HG03460 (cell line): ENCODE measurements around the gene DDX10.

ENCODE experiments used
- ATAC-seq: cut with Tn5 transposase; IDR thresholded peaks from one replicate; pipeline ENCODE4 v1.9.1; 2021; ENCODE audit not compliant: unreplicated experiment

DDX10 gene

DNA sequence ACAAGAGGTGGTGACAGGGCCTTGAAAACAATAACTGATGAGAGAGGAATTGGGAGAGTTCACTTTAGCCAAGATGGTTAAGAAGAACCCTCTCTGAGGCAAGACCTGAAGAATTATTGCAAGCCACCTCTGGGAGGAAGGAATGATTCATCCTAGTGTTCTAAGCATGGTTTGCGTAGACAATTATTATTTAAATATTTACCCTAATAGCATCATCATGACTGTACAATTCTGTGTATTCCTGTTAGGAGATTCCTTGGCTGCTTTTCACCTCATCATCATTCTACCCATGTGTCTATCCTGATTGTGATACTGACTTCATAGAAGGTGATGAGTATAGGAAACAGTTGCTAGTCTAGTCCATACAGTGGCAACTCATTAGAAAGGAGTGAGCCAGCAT, 264.4 kb downstream of the DDX10 start:
- no peak for ATAC-seq

DNA sequence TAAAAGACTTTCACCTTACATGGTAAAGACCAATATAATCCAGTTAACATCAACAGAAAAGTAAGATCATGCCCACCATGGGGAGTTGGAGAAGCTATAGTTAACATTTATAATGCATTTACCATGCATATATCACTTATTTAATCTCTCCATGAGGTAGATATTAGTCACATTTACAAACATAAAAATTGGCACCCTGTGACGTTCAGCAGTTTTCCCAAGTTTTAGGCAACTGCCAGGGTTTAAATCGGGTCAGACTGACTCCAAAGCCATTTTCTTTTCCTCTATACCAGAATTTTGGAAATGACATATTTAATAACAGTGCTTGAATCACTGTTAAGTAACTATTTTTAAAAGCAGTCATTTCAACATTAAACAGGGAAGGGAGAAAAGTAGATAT, 266.3 kb downstream of the DDX10 start:
- no peak for ATAC-seq

DNA sequence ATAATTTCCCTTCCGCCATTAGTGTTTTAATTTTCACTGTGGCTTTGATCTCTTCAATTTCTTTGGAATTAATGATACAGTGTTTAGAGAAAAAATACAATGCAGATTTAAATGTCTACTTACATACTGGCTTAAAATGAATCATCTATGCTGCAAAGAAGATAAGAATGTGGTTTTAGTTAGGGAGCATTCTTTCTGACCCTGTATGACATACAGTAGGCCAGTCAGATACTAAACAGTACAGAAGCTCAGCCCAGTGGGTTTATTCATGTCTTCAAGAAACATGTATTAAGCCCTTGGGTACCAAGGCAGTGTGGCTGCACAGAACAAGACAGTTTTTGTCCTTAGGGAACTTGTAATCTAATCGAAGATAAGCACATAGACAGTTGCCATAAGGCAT, 268.8 kb downstream of the DDX10 start:
- ATAC-seq, result no peak

DNA sequence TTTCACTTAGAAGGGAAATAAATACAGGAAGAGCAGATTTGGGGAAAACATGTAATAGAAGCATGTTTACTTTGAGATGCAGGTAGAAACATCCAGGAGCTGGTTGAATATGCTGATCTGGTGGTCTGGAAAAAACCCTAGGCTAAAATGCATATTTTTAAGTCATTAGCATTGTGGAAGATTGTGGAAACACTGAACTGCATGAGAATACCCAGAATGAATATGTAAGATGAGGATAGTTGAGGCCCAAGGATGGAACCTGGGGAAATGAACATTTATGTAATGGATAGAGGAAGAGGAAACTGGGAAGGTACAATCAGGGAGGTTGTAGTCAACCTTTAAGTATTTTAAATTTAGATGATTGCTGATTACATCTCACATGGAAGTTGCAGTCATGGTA, 269.4 kb downstream of the DDX10 start:
- no peak for ATAC-seq

DNA sequence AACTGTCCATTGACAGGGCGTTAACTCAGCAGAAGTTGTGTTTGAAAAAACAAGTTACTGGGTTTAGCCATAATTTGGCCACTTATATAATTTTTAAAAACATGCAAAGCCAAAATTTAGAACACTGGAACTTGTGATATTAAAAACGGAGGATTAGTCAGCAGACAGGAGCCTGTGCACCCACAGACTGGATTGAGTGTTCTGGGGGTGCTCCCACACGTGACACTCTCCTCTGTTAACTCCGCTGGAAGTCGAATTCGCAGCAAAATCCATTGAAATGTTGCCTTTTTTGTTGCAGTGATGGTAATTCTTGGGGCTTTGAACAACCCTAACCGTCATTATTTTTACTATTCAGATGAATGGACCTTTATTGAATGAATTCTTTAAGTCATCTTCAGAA, 269.8 kb downstream of the DDX10 start:
- no peak for ATAC-seq

DNA sequence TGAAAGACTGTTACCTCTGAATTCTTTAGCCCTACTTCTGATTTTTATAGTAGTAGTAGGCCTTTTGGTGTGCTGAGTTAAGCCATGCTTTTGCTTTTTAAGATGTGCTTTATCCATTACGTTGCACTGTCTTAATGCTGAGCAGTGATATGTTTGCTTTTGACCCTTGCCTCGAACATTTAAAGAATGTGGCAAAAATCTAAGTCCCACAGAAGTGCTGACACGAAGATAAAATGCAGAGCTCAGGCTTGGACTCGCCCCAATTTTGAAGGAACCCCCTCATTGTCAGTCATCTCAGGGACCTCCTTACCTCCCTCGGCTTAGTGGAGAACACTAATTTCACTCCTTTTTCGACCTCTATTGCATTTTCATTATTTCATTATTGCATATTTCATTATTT, 272.9 kb downstream of the DDX10 start:
- no peak for ATAC-seq

DNA sequence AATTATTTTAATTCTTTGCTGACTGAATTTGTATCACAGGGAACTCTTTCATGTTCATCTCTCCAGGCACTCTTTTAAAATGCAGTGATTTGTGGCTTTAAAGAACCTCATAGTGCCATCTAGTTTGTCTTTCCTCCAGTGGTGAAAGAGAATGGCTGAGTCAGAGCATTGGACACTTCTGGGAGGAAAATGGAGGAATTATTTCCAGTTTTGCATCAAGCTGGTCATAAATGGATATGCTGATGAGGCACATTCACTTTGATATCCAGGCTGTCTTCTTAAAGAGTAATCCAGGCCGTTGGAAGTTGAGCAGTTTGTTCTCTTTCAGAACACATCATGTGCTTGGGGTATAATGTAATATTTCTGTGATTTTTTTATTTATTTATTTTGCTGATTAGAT, 273.7 kb downstream of the DDX10 start:
- no peak for ATAC-seq

DNA sequence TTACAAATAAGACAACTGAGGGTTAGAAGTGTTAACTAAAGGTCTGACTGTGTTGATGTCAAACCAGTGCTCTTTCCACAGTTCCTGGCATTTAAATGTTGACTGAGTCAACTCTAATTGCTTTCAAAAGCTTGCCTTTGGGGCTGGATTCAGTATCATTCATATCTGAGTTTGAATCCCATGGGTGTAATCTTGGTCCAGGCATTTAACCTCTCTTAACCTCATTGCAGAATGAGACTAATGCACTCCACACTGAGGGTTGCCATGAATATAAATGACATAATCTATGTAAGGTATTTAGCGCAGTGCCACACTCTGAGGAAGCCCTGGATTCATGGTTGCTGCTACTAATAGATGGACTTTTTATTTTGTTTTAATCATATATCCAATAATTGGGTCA, 274.3 kb downstream of the DDX10 start:
- no peak for ATAC-seq

DNA sequence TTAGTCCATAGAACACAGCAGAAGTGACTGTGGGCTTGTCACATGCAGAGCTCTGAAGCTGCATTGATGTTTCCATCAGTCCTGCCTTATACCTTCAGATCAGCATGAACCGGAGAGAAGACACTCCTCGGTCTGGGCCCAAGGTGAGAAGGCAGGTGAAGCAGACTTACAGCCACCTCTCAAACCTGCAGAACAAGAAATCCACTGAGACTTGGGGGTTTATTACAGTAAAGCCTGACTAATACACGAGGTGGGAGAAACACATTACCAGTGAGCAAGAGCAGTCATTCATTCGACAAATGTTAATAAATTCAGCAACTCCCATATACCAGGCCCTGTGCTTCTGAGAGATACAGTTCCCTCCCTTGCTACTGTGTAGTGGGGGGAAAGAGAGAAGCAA, 279.0 kb downstream of the DDX10 start:
- ATAC-seq, result no peak

DNA sequence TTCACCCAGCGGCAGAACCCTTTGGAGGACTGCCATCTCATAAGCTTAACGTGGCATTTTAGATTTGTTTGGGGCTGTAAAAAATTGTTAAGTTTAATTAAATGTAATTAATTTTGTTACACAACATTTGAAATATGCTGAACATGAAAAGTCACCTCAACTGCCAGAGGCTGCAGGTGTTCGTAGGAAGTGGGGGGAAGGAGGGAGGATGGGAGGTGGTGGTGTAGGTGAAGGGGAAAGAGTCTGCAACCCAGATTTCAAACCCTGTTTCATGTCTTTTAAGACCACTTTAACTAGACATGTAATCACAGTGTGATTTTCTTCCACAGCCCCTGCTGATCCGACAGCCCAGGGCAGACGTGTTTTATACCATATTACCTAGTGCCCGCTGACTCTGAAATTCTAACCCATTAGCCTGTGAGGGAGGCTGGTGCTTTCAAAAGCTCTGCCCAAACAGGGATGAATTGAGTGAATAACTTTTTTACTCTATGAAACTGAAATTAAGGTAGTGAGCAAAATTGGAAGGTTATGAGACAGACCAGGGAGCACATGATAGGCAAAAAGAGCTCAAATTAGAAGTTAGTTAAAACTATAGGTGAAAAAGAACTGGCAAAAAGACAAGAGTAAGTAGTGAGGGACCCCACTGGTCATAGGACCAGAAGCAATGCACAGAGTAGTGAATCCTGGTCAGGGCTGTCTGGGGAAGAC, 279.8 kb downstream of the DDX10 start:
- ATAC-seq, result no peak

DNA sequence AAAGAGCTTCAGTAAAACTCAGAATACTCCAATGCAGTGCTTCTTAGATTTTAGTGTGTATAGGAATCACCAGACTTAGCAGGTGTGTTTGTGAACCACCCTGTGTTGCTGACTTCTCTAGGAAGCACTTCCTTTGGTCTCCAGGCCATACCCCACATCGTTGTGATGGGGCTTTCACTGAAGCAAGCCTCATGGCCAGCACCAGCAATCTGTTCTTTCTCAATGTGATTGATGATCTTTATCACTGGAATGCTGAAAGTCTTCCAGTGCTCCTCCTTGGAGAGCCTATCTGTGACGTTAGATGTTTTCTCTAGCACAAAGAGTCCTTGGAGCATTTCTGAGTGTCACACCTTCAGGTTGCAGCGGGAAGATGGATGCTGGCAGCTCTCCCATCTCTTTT, 280.5 kb downstream of the DDX10 start:
- no peak for ATAC-seq

DNA sequence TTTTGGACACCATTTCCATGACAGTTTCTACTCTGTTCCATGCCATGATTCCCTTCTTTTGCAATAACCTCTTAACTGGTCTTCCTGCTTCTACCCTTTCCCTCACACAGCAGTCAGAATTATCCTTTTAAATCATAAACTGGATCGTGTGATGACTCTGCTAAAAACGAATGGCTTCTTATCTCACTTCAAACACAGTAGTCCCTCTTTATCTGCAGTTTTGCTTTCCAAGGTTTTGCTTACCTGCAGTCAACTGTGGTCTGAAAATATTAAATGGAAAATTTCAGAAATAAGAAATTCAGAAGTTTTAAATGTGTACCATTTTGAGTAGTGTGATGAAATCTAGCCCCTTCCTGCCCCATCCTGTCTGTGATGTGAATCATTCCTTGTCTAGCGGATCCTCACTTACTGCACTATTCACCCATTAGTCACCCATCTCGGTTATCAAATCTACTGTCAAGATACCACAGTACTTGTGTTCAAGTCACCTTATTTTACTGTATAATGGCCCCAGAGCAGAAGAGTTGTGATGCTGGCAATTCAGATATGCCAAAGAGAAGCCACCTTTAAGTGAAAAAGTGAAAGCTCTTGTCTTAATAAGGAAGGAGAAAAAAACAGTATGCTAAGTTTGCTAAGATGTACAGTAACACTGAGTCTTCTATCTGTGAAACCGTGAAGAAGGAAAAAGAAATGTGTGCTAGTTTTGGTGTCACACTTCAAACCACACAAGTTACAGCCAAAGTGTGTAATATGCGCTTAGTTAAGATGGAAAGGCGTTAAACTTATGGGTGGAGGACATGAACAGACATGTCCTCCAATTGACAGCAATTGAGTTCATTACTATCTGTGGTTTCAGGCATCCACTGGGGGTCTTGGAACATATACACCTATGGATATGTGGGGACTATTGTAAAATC, 283.0 kb downstream of the DDX10 start:
- ATAC-seq, result no peak

DNA sequence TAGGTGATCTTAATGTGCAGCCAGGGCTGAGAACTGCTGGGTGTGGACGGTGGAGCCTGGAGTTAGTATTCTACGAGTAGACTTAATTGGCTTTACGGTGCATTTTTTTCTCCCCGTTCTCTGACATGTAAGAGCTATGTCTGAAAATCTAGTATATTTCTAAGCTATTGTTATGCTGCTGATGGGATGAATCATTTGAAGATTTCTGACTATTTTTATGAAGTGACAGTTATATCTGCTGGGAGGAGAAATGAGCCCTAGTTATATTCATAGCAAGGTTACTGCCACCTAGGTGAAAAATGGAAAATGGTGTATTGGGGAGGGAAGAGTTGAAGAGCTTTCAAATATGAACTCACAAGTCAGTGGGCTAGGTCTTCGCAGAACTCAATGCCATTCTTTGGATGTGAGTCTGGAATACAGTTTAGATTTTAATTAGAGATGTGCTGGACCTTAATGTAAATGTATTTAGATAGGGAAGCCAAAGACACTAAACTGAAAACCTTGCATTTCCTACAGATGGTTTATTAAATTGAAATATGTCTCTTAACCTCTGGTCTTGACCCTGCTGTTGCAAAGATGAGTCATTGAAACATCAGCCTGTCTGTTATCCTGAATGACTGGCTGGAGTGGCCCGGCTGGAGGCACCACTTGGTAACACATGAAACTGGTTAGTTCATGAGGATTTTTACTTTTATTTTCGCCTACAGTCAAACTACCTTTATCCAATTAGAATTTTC, 293.7 kb downstream of the DDX10 start:
- no peak for ATAC-seq

DNA sequence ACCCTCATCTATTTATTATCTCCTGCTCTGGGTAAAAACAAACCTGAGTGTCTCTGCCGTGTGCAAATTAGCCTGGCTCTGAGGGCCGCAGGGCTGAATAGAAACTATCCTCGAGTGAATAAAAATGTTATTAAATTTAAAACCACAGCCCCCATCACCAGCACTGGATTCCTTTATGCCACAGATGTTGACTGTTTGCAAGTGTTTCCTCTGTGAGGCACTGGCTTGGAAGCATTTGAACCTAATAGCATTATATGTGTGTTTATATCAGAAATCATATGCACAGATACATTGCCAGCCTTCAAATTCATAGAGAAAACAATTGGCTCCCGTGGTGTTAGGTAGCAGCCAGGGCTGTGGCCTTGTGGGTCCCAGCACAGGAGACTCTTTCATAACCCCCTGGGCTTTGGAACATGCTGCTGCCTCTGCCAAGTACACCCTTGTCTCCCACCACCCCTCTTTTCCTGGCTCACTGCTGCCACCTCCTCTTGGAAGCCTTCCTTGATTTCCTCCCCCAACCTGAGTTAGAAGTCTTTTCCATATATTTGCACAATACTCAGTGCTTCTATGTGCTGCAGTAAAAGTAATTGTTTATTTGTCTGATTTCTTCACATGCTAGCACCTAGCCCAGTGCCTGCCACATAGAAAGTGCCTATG, 294.4 kb downstream of the DDX10 start:
- ATAC-seq, result no peak

DNA sequence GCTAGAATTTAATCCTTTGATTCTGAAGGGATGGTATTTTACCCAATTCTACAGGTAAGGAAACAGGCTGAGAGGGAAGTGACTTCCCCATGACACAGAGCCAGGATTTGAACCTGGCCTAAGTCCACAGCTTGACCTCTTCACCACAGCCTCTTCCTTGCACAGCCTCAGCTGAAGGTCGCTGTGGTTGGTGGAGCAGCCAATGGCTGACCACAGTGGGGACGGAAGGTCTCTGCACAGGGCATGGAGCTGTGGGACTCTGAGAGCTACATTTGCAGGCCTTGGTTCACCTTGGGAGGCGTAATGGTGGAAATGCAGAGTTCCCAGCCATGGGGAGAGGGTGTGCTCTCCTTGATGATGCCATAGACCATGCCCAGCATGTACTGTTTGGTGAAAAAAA, 295.0 kb downstream of the DDX10 start:
- ATAC-seq, result no peak

DNA sequence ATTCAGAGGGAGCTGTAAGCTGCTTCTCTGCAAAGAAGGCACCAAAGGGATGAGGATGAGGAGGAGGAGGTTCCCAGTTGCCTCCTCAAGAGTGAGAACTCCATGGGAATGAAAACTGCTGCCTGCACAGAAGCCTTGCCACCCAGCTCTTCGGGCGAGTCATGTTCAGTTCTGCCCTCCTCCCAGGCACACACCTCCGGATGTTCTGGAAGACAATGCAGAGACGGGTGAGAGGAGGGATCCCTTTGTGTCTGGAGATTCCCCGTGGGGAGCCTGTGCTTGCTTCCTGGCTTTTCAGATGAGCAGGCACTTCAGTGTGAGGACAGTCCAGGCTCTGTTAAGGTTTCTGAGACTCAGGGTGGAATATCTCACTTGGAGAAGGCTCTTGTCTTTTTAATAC, 295.6 kb downstream of the DDX10 start:
- no peak for ATAC-seq

DNA sequence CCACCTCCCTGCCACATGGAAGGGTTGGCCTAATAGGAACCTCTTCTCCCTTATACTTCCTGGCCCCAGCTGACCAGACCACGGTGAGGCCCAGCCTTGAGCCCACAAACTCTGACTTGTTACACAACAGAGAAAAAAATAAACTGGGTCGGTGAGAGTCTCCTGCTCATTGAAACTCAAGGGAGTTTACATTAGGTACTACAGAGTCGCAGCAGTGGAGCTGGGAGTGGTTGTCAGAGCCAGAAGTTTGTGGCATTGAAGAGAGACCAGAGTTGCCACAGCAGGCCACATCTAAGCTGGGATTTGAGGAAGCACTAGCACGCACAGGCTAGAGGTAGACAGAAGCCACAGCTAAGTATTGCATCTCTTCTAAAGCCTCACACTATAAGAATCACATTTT, 296.2 kb downstream of the DDX10 start:
- ATAC-seq, result no peak

DNA sequence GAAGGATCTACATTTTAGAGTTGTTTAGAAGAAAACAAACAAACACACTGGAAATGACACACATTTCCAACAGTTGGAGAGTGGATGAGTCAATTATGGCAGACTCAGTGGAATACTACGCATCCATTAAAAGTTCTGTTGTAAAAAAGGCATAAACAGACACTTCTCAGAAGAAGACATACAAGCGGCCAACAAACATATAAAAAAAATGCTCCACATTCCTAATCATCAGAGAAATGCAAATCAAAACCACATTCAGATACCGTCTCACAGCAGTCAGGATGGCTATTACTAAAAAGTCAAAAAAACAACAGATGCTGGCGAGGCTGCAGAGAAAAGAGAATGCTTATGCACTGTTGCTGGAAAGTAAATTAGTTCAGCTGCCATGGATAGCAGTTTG, 298.2 kb downstream of the DDX10 start:
- no peak for ATAC-seq

DNA sequence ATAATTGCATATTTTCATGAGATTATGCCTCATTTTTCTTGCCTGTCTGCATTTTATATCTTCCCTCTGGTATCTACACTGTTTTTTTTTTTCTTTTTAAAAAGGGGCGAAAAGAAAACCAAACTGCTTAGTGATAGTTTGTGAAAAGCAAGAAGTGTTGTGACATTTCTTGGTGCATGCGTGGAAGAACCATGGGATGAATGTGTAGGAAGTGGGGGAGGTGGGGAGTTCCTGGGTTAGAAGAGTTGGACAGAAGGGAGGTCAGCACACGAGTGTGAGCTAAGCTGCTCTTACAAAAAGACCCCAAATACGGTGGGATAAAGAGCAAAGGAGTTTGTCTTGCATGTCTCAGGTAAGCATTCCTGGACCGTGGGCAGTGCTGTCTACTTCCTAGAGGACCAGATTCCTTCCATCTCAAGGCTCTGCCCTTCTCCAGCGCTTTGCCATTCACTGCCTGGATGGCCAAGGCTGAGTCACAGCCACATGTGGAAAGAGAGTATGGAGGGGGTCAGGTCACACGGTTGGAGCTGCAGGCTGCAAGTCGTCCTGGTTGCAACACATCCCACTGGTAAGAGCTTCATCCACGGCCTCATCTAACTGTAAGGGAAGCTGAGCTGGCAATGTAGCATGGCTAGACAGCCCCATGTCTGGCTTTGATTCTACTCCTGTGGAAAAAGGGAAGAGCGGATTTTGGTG, 300.6 kb downstream of the DDX10 start:
- no peak for ATAC-seq

DNA sequence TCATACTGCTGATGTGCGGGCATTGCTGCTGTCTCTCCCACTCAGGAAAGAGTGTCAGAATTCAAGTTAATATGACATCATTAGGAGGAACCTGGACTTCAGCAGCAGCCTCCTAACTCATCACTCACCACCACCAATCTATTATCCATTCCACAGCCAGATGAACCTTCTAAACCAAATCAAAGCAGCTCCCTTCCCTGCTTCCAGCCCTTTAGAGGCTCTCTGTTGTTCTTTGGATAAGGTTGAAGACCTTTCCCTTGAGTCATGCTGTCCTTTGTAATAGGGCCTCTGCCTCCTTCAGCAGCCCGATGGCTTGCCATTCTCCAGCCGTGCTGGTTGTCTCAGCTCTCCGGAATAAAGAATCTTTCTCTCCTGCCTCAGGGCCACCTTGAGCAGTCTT, 301.3 kb downstream of the DDX10 start:
- no peak for ATAC-seq

DNA sequence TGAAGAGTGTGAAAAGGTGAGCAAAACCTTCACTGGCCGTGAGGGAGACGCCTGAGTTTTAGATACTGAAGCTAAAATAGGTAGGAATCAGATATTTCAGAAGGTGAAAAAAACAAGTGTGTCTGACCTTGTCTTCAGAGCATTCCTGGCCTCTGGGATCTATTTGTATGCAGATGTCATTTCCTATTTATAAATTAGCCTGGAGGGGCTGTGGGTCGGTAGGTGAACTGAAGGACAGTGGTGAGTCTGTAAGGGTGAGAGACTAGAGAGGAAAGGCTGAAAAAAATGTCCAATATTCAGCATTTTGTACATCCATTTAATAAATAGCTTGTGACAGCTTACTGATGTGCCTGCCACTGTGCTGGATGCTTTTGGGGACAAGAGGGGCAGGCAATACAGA, 302.1 kb downstream of the DDX10 start:
- ATAC-seq, result no peak
